HG02798 (cell line): ENCODE results near the gene AKAP6.

Source experiments
- ATAC-seq: cut with Tn5 transposase; IDR thresholded peaks from one replicate; pipeline ENCODE4 v1.9.1; 2021; ENCODE audit warnings: mild to moderate bottlenecking; ENCODE audit not compliant: unreplicated experiment, poor library complexity

Gene AKAP6

DNA sequence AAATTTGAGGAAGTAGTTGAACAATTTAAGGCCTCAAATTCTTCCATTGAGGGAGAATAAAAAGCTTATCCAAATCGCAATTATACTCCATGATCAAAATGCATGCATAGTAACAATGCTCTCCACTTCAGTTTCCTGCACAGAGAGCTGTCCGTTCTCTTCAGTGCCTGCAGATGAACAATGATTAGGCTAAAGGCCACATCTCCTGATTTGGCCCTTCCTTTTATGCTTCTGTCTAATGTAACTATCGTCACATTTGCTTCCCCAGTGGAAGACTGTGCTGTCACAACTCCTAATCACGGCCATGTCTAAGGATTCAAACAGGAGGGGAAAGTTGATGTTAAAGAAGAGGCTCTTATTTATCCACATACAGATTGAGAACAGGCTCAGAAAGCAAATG lies 496.0 kb downstream of the AKAP6 start:
- no peak for ATAC-seq

DNA sequence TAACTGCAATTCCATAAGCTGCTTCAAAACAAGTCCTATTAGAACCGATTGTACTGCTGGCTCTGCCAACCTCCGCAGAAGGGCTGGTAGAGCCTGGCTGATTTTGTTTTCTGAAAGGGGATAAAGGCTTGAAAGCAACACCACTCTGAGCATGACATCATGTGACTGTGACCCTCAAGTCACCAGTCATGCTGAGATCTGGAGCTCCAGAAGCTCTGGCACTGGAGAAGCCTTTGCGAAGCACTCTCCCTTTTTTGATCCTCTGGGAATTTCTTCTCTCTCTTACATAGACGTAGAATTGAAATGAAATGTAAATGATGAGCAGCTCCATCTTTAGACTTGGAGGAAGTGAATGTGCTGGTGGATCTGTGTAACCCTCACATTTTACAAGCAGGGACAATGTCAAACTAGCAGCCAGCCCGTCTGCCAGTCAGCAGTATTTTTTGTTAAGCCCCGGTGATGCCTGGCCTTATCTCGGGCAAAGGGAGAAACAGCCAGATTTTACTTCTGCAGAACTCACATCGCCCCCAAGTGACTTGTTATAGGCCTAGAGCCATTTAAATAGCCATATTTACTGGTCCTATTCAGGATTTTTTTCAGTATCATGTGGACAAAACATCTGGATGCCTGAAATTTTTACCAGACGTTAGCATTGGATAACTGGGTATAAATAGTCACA lies 497.4 kb downstream of the AKAP6 start:
- no peak for ATAC-seq

DNA sequence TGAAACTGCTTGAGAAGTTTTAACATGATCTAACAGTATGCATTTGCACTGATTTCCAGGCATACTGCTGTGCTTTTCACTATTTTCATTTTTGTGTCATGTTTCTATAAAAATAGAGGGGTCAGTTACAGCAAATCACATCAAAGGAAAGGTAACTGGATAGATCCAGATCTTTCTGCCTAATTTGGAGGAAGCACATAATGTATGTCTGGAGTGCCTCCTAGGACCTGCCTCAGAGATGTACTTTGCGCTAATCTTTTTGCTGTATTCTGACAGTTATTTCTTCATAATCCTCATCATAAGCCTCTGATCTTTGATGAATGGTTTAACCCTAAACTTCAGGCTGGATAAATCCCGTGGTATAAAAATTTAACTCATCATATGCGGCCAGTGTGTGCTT lies 498.4 kb downstream of the AKAP6 start:
- ATAC-seq, result no peak

GRCh38 chr14:32835924-32836323 lies 506.8 kb downstream of the AKAP6 start:
- no peak for ATAC-seq

DNA sequence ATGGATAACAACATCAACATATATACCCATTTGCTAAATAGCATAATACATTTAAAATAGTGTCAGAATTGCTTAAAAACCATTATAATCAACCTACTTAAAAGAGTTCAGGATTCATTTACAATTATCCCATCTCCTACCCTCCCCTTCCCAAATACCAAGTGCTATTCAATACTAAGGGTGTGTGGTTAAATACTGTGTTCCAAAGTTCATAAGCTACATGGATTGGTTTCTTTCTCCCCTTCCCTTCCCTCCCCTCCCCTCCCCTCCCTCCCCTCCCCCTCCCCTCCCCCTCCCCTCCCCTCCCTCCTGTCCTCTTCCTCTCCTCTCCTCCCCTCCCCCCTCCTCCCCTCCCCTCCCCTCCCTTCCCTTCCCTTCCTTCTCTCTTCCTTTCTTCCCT lies 512.6 kb downstream of the AKAP6 start:
- no peak for ATAC-seq

DNA sequence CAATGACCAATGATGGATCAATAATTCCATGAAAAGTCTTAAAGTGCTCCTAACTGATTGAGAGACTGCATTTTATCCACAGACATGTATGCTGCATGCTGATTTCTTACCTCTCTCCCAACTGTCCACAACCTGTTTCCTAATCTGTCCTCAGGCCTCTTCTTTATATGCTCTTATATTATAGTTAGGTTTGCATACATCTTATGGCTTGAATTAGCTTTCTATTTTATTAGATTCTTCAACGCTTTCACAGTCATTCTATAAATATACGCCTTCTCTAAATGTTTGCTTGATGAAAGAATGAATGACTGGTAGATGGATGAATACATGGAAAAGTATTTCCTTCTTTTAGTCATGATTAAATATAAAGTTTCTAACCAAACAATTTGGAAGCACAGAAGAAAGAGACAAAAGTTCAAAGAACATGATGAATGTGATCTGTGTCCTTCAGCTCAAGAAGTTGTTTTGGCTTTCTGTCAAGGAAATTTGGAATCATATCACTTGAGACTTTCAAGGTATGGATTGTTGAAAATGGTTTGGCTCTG lies 517.8 kb downstream of the AKAP6 start:
- ATAC-seq, result no peak

DNA sequence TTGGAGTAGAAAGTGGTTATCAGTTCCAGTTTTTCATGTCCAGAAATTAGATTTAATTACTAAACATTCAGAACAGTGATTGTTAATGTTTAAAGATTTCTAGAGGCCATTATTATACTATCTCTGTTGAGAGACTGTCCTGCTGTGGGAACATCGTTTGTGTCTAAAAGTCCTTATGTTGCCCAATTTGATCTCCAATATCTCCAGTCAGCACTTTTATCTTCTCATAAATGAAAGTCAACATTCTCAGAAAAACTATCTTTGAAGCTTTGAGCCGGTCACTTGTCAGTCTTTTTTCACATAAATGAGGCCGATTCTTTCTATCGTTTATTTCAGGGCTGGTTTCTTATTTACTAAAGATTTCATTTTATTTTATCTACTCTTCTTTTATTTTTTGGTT lies 518.8 kb downstream of the AKAP6 start:
- ATAC-seq, result no peak

DNA sequence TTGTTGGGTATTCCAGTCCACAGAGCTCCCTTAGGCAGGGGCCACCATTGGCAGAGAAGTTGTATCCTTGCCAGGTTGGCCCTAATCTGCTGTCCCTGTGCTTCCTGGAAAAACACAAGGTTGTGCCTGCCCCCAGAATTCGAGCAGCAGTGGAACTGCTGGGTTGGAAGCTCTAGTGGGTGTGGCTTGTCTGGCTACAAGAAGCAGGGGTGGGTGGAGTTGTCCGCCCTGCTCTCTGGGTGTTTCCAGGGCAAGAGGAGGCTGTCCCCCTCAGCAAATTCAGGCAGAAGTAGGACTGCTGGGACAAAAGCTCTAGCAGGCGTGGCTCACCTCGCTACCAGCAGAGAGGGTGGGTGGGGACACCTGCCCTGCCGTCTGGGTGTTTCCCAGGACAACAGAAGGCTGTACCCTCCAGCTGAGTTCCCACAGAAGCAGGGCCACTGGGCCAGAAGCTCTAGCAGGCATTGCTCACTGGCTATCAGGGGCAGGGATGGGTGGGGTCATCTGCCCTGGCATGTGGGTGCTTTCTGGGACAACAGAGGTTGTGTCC lies 536.8 kb downstream of the AKAP6 start:
- no peak for ATAC-seq

DNA sequence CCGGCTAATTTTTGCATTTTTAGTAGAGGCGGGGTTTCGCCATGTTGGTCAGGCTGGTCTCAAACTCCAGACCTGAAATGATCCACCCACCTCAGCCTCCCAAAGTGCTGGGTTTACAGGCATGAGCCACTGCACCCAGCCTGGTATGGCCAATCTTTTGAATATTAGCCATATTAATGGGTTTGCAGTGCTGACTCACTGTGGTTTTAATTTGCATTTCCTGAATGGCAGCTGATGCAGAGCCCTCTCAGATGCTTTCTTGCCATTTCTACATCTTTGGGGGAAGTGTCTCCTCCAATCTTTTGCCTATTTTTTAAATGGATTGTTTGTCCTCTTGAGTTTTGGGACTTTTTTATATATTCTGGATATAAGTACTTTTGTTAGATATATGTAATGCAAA lies 554.1 kb downstream of the AKAP6 start:
- ATAC-seq, result no peak
